ENCODE data around the gene SIN3B.

The SIN3B gene

DNA sequence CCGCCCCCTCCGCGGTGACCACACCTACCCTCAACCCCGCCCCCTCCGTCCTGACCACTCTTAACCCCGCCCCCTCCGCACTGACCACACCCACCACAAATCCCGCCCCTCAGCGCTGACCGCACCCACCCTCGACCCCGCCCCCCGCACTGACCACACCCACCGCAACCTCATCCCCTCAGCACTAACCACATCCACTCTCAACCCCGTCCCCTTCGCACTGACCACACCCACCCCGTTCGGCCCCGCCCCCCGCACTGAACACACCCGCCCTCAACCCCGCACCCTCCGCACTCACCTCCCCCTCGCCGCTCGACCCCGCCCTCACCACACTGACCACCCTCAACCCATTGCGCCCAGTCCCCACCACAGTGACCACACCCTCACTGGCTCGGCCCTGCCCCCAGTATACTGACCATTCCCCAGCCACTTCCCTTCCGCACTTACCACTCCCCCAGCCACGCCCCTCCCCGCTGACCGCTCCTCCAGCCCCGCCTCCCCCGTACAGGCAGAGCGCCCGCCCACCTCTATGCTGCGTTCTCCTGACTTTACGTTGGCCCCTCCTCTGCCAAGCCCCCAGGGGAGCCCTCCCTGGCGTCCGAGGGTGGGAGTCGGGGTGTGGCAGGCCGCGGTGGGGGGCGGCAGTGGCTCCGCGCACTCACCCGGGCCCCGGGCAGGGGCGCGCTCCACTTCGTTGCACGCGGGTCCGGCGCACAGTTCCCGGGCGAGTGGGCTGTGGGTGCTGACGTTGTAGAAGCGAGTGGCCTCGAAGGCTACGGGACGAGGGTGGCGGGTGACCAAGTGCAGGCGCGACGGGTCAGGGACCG, 68.0 kb downstream of the SIN3B start:
- no peak overlapping the region for H3K27ac Mint-ChIP-seq
- no peaks in the 10 kb centered on the region for H3K27me3 Mint-ChIP-seq
- peak overlapping the region; percentile 56 for H3K4me3 Mint-ChIP-seq
- no peaks in the 10 kb centered on the region for H3K36me3 Mint-ChIP-seq
- H3K4me1 Mint-ChIP-seq (ENCODE audit: low read depth) = peaks cover 39% of the 10 kb centered on the region
- H3K9me3 Mint-ChIP-seq (ENCODE audit: low read depth) = no peaks in the 10 kb centered on the region

DNA sequence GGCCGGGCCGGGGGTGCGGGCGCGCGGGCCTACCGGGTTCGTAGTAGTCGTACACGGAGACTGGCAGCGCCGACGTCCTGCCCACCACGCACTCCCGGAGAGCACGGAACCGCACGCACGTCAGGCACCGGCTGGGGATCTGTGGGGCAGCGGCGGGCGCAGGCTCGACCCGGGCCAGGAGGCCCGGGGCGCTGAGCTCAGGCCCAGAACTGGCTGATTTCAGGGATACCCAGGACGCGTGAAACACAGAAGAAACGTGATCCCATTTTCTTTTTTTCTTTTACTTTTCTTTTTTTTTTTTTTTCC, 68.6 kb downstream of the SIN3B start:
- Mint-ChIP-seq H3K4me1 (ENCODE audit: low read depth) (peaks cover 37% of the 10 kb centered on the region), H3K27ac (no peak overlapping the region), H3K36me3 (no peaks in the 10 kb centered on the region), H3K9me3 (ENCODE audit: low read depth) (no peaks in the 10 kb centered on the region), H3K4me3 (peak overlapping the region; percentile 76), H3K27me3 (no peaks in the 10 kb centered on the region)

DNA sequence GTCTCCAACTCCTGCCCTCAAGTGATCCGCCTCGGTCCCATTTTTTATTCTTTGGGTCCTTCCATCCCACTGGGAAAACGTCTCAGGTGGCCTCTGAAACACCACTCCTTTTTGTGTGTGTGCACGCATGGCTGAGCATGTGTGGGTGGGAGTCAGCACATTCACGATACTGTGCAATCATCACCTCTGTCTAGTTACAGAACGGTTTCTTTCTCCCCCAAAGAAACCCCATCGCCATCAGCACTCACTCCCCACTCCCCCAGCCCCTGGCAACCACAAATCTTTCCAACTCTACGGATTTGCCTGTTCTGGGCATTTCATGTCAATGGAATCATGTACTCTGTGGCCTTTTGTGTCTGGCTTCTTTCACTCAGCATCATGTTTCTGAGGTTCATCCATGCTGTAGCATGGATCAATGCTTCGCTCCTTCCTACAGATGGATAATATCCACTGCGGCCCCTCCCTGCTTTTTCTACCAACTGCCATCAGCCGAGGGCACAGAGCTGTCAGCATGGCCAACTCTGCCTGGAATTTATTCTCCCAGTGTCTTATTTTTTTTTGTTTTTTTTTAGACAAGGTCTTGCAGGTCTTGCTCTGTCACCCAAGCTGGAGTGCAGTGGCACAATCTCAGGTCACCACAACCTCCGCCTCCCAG, 69.3 kb downstream of the SIN3B start:
- H3K4me3 Mint-ChIP-seq = peak overlapping the region; percentile 76
- peaks cover 31% of the 10 kb centered on the region for H3K4me1 Mint-ChIP-seq (ENCODE audit: low read depth)
- H3K27ac Mint-ChIP-seq = no peak overlapping the region
- no peaks in the 10 kb centered on the region for H3K36me3 Mint-ChIP-seq
- no peaks in the 10 kb centered on the region for H3K9me3 Mint-ChIP-seq (ENCODE audit: low read depth)
- H3K27me3 Mint-ChIP-seq = no peaks in the 10 kb centered on the region

DNA sequence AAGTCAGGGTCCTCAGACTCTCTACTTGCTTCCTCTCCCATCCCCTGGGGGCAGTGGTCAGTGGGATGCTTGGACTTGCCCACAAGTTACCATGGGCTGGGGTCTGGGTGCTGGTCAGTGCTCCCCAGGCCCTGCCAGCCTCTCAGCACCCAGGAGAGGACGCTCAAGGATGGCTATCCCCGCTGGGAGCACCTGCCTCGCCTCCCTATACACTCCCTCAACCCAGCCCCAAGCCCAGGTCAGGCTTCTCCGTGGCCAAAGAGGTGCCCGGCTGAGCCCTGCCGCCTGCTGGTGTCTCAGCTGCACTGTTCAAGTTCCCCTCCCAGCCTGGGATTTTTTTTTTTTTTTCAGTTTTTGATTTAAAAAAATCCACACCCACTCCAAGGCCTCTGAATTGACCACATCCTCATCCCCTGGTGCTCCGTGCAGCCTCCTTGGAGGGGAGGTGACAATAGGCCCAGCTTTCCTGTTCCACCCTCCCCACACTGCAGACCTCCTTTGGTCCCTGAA, 70.4 kb downstream of the SIN3B start:
- peaks cover 25% of the 10 kb centered on the region for H3K4me1 Mint-ChIP-seq (ENCODE audit: low read depth)
- H3K4me3 Mint-ChIP-seq = no peak overlapping the region
- no peaks in the 10 kb centered on the region for H3K9me3 Mint-ChIP-seq (ENCODE audit: low read depth)
- no peaks in the 10 kb centered on the region for H3K36me3 Mint-ChIP-seq
- no peak overlapping the region for H3K27ac Mint-ChIP-seq
- H3K27me3 Mint-ChIP-seq = no peaks in the 10 kb centered on the region

DNA sequence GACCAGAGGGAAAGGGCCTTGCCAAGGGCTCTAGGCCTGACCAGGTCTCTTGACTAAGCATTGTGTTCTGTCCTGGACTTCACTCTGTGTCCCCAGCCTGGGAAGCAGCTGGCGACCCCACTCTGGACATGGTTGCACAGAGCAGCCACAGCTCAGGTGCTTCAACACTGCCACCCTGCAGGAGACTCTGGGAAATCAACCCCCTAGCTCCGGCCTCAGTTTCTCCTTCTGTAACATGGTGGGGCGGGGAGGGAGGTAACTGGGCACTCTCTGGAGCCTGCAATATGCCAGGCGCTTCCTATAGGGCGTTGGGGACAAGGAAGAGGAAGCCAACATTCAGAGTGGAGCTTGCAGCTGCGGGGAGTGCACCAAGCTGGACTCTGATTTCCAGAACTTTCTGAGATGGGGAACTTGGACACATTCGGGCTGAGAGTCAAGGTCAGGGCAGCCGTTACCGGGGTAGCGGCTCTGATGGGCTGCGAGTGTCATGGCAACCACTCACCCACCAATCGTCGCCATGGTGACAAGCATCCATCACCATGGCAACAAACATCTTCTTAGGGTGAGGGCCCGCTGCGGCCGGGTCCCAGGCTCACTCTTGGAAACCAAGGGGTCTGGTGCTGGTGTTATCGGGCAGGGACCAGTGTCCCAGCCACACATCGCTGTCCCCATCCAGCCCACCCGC, 72.4 kb downstream of the SIN3B start:
- Mint-ChIP-seq H3K27me3 (no peaks in the 10 kb centered on the region), H3K4me3 (no peak overlapping the region), H3K27ac (no peak overlapping the region), H3K4me1 (ENCODE audit: low read depth) (peaks cover 20% of the 10 kb centered on the region), H3K36me3 (no peaks in the 10 kb centered on the region), H3K9me3 (ENCODE audit: low read depth) (no peaks in the 10 kb centered on the region)

DNA sequence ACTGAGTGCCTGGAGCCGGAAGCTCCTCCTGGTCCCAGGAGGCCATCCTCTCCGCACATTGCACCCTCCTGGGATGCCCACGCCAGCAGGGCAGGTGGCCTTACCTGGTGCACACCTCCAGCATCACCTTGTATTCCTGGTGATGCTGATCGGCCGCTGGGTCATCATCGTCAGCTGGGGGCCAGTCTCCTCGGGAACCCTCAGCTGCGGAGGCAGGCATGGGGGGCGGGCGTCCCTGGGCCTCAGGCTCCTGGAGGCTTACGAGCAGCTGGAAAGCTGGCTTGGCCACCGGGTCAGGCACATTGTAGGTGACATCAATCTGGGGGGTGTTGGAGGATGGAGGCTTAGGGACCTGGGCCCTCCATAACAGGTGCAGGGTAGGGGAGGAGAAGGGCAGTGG, 73.3 kb downstream of the SIN3B start:
- Mint-ChIP-seq H3K27me3 (no peaks in the 10 kb centered on the region), H3K9me3 (ENCODE audit: low read depth) (no peaks in the 10 kb centered on the region), H3K4me3 (no peak overlapping the region), H3K4me1 (ENCODE audit: low read depth) (peaks cover 19% of the 10 kb centered on the region), H3K27ac (no peak overlapping the region), H3K36me3 (no peaks in the 10 kb centered on the region)

DNA sequence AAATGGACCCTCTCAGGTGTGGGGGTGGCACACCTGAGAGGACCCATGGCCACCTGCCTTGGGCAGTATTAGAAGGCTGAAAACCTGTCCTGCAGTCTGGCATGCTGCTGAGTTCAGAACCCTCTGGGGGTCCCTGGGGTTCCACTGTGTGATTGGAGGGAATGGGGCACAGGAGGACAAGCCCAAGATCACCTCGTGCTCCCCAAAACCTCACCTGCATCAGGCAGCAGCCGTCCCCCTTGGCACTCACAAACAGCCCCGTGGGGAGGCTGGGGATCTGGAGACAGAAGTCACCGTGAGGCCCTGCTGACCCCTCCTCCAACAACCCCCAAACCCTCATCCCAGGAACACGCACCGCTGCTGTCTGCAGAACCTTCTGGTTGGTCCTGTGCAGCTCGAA, 74.1 kb downstream of the SIN3B start:
- H3K27me3 Mint-ChIP-seq = no peaks in the 10 kb centered on the region
- peaks cover 15% of the 10 kb centered on the region for H3K4me1 Mint-ChIP-seq (ENCODE audit: low read depth)
- no peak overlapping the region for H3K27ac Mint-ChIP-seq
- H3K4me3 Mint-ChIP-seq = no peak overlapping the region
- H3K36me3 Mint-ChIP-seq = no peaks in the 10 kb centered on the region
- no peaks in the 10 kb centered on the region for H3K9me3 Mint-ChIP-seq (ENCODE audit: low read depth)

DNA sequence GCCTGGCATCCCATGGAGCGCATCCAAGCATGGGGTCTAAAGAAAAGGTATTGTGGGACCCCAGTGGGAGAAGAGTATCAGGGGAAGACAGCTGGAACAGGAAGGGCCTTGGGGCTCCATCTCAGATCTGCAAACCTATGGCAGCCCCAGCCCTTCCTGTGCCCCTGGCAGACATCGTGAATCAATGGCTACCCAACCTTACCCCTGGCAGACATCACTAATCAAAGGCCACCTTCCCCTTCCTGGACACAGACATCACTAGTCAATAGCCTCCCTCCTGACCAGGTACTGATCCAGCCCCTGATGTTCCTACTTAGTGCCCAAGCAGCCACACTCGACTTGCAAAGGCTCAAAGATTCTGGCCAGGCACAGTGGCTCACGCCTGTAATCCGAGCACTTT, 75.4 kb downstream of the SIN3B start:
- H3K4me3 Mint-ChIP-seq = no peak overlapping the region
- no peaks in the 10 kb centered on the region for H3K9me3 Mint-ChIP-seq (ENCODE audit: low read depth)
- H3K4me1 Mint-ChIP-seq (ENCODE audit: low read depth) = peaks cover 5% of the 10 kb centered on the region
- H3K36me3 Mint-ChIP-seq = no peaks in the 10 kb centered on the region
- no peaks in the 10 kb centered on the region for H3K27me3 Mint-ChIP-seq
- no peak overlapping the region for H3K27ac Mint-ChIP-seq

DNA sequence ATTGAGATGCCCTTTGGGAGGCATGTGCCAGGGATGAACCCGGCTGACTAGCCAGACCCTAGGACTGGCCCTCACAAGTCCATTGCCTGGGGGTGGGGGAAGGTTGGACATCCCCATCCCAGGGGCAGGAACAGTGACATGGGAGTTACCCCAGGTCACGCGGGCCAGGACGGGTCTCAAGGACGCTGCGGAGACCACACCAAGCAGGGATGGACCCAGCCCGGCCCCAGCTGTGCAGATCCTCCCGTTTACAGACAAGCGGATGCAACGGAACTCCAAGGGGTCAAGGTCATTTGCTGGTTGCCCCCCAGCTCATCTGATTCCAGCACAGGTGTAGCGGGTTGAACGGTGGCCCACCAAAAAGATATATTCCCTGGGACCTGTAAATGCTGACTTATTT, 79.6 kb downstream of the SIN3B start:
- no peak overlapping the region for H3K4me3 Mint-ChIP-seq
- peaks cover 9% of the 10 kb centered on the region for H3K36me3 Mint-ChIP-seq
- no peak overlapping the region for H3K27ac Mint-ChIP-seq
- peaks cover 10% of the 10 kb centered on the region for H3K9me3 Mint-ChIP-seq (ENCODE audit: low read depth)
- no peaks in the 10 kb centered on the region for H3K27me3 Mint-ChIP-seq
- no peaks in the 10 kb centered on the region for H3K4me1 Mint-ChIP-seq (ENCODE audit: low read depth)

DNA sequence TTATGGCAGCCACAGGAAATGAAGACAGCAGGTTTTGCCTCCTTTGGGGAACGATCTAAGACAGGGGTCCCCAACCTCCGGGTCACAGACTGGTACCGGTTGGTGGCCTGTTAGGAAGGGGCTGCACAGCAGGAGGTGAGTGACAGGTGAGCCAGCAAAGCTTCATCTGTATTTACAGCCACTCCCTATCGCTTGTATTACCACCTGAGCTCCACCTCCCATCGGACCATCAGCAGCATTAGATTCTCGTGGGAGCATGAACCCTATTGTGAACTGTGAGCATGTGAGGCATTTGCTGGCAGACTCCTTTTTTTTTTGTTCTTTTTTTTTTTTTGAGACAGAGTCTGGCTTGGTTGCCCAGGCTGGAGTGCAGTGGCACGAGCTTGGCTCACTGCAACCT, 81.8 kb downstream of the SIN3B start:
- Mint-ChIP-seq H3K36me3 (peaks cover 12% of the 10 kb centered on the region), H3K27me3 (no peaks in the 10 kb centered on the region), H3K27ac (no peak overlapping the region), H3K9me3 (ENCODE audit: low read depth) (peaks cover 10% of the 10 kb centered on the region), H3K4me3 (no peak overlapping the region), H3K4me1 (ENCODE audit: low read depth) (no peaks in the 10 kb centered on the region)

DNA sequence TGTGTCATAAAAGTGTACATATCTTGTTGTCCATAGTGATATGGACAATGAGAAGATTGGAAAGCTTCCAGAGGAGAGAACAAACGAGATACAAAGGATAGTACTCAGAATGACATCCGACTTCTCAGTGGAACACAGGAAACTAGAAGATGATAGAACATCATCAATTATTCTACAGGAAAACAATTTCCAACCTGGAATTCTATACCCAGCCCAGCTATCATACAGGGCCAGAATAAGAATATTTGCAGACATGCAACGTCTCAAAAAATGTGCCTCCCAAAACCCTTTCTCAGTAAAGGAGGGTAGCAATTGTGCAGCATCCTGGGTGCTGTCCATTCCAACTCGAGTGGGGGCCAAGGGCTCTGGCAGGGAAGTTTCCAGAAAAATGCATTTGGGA, 83.6 kb downstream of the SIN3B start:
- no peak overlapping the region for H3K4me3 Mint-ChIP-seq
- no peaks in the 10 kb centered on the region for H3K4me1 Mint-ChIP-seq (ENCODE audit: low read depth)
- peaks cover 12% of the 10 kb centered on the region for H3K36me3 Mint-ChIP-seq
- H3K9me3 Mint-ChIP-seq (ENCODE audit: low read depth) = peaks cover 10% of the 10 kb centered on the region
- no peak overlapping the region for H3K27ac Mint-ChIP-seq
- H3K27me3 Mint-ChIP-seq = no peaks in the 10 kb centered on the region

DNA sequence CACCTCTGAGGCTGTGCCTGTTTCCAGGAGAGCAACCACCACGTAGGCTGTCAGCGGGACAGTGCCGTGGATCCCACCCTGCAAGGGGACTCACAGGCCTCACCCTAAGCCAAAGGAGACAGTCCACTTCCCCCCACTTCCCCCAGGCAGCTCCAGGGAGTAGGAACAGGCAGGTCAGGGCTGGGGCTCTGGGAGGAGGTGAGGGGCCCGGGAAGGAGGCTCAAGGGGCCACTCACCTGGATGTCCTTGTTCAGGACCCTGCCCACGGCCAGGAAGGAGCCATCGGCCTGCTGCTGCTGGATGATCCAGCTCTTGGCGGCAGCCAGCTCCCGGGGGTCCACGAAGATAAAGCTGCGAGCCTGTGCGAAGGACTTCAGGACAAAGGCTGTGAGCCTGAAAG, 85.2 kb downstream of the SIN3B start:
- Mint-ChIP-seq H3K36me3 (peaks cover 14% of the 10 kb centered on the region), H3K4me3 (no peak overlapping the region), H3K4me1 (ENCODE audit: low read depth) (no peaks in the 10 kb centered on the region), H3K9me3 (ENCODE audit: low read depth) (peaks cover 10% of the 10 kb centered on the region), H3K27ac (no peak overlapping the region), H3K27me3 (no peaks in the 10 kb centered on the region)

DNA sequence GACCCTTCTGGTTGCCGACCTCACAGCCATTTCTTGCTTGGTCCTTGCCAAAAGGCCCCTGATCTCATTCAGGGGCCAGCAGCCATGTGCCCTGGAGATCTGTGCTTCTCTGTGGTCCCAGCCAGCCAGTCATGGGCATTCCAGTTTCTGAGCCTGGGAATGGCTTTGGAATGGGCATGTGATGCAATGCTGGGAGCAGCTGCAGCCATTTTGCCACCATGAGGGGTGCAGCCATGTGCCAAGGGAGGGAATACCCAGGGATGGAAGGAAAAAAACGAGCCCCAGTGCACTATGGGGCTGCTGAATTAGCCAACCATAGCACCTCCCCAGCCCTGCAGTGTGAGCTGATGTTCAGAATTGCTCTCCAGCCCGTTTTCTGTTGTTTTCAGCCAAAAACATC, 85.9 kb downstream of the SIN3B start:
- no peaks in the 10 kb centered on the region for H3K27me3 Mint-ChIP-seq
- peaks cover 10% of the 10 kb centered on the region for H3K9me3 Mint-ChIP-seq (ENCODE audit: low read depth)
- H3K4me3 Mint-ChIP-seq = no peak overlapping the region
- no peaks in the 10 kb centered on the region for H3K4me1 Mint-ChIP-seq (ENCODE audit: low read depth)
- H3K36me3 Mint-ChIP-seq = peaks cover 16% of the 10 kb centered on the region
- no peak overlapping the region for H3K27ac Mint-ChIP-seq

DNA sequence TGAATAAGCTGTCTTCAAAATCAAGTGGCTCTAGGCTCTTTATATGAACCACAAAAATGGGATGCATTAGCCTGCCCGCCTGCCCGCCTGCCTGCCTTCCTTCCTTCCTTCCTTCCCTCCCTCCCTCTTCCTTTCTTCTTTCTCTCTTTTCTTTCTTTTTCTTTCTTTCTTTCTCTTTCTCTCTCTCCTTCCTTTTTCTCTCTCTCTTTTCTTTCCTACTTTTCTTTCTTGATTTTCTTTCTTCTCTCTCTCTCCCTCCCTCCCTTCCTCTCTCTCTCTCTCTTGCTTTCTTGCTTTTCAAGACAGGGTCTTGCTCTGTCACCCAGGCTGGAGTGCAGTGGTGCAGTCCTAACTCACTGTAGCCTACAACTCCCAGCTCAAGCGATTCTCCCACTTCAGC, 86.5 kb downstream of the SIN3B start:
- Mint-ChIP-seq H3K4me1 (ENCODE audit: low read depth) (no peaks in the 10 kb centered on the region), H3K36me3 (peaks cover 16% of the 10 kb centered on the region), H3K4me3 (no peak overlapping the region), H3K9me3 (ENCODE audit: low read depth) (peaks cover 10% of the 10 kb centered on the region), H3K27me3 (no peaks in the 10 kb centered on the region), H3K27ac (no peak overlapping the region)

DNA sequence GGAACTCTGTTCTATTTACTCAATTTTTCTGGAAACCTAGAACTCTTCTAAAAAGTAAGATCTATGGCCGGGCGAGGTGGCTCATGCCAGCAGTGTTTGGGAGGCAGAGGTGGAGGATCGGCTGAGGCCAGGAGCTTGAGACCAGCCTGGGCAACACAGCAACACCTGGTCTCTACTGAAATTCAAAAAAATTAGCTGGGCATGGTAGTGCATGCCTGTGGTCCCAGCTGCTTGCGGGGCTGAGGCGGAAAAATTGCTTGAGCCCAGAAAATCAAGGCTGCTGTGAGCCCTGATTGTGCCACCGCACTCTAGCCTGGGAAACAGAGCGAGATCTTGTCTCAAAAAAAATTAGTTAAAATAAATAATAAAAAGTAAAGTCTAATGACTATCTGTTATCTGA, 88.2 kb downstream of the SIN3B start:
- Mint-ChIP-seq H3K27me3 (no peaks in the 10 kb centered on the region), H3K9me3 (ENCODE audit: low read depth) (peaks cover 7% of the 10 kb centered on the region), H3K27ac (no peak overlapping the region), H3K4me3 (no peak overlapping the region), H3K4me1 (ENCODE audit: low read depth) (no peaks in the 10 kb centered on the region), H3K36me3 (peaks cover 13% of the 10 kb centered on the region)
